COLO829 (cell line): ENCODE measurements around the gene ZDHHC24.
"Not testable (repeated sequence)": the region's sequence is repeated elsewhere in the genome, so short reads cannot be mapped to it uniquely, and the experiment has no call there.

ENCODE experiments used
- DNase-seq: peaks from one replicate; pipeline ENCODE4 v3.0.0; 2012; ENCODE audit warnings: low spot score

ZDHHC24 gene

GRCh38 chr11:66546368-66546965 is 619 bp upstream of the ZDHHC24 start, which contains the start of gene ACTN3:
Gene ACTN3 (plus strand): TSS chr11:66546903. CDS start chr11:66546938, 35 bp downstream.
- no peak for DNase-seq

DNA sequence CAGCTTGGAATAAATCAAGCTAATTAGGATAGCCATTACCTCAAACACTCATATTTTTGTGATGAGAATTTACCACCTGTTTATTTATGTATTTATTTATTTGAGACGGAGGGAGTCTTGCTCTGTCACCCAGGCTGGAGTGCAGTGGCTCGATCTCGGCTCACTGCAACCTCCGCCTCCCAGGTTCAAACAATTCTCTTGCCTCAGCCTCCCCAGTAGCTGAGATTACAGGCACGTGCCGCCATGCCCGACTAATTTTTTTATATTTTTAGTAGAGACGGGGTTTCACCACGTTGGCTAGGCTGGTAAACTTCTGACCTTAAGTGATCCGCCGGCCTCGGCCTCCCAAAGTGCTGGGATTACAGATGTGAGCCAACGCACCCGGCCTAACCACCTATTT is 896 bp downstream of the ZDHHC24 start:
- DNase-seq = not testable (repeated sequence)

- no peak for DNase-seq
Measured at GRCh38 chr11:66543263-66544107, 2.4 kb downstream of the ZDHHC24 start.

DNA sequence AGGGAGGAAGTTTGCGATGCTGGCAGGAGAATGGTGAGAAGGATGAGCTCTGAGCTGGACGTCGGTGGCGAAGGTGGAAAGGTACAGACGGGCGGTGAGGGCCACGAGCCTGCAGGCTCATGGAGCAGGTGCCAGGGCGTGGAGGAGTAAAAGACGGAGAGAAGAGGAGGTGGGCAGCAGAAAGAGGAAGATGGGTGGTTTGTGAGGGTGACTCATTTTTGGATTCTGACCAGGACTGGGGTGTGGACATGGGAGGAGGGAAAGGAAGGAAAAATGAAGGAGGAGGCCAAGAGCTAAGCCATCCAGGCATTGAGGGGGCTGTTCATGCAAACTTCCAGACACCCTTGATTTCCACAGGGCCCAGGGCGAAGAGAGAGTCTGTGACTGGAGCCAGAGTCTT is 3.5 kb downstream of the ZDHHC24 start:
- DNase-seq = no peak

GRCh38 chr11:66541892-66542291 is 4.0 kb downstream of the ZDHHC24 start:
- no peak for DNase-seq

GRCh38 chr11:66540598-66540997 is 5.2 kb downstream of the ZDHHC24 start:
- DNase-seq = not testable (repeated sequence)

- DNase-seq = no peak
Measured at GRCh38 chr11:66539870-66540213, 6.0 kb downstream of the ZDHHC24 start.

DNA sequence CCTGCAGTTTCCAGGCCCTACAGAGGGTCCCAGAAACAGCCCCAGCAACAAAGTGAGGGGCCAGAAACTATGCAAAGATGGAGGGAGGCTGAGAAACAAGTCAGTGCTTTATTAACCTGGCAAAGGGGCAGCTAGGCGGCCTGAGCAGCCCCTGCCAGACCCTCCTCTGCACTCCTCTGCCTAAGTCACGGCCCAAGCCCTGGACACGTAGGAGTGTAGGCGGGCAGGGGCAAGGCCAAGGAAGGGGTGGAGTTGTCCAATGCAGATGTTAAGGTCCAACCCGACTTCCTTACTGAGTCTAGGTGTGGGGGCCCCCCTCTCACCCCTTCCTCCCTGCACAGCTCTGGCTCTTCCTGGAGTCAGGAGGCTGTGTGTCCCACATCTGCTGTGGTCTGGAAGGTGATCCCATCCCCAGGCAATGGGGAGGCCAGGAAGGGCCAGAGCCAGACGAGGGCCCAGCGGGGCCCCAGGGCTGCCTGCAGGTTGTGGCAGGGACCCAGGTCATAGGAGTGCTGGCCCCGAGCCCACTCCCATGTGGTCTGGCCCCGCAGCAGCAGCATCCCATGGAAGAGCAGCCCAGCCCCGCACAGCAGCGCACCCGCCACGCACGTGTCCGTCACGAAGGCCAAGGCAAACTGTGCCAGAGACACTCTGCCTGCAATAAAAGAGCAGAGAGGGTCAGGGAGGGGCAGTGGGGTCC is 6.5 kb downstream of the ZDHHC24 start:
- DNase-seq = no peak

GRCh38 chr11:66532784-66533183 is 13.1 kb downstream of the ZDHHC24 start:
- no peak for DNase-seq

- no peak for DNase-seq
Measured at GRCh38 chr11:66531841-66532240, 14.0 kb downstream of the ZDHHC24 start.

DNA sequence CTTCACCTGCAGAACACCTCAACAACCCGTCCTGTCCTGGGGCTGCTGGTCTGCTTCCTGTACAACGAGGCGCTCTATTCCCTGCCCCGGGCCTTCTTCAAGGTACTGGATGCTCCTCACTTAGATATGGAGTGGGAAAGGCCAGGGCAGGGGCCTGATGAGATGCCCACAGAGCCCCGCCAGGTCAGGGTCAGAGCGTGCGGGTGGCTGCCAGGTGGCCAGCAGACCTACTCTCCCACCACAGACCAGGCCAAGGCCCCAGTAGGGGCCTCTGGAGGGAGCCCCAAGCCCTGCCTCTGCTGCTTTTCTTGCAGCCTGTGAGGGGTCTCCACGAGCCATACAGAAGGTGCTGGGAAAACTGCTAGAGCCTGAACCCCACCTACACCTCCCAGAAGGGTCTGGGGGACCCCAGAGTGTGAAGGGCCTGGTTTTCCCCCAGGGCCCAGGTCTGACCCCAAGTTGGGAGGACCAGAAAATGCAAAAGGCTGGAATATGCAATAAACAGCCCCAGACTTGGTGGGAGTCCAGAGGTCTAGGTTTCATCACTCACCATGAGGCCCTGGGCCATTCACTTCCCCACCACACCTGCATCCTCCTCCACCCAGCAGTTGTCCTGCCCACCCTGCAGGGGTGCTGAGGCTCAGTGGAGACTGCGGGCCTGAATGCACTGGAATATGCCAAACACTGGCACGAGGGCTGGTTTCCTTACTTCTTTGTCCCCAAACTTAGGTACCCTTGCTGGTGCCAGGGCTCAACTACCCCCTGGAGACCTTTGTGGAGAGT is 14.7 kb downstream of the ZDHHC24 start:
- DNase-seq = no peak

DNA sequence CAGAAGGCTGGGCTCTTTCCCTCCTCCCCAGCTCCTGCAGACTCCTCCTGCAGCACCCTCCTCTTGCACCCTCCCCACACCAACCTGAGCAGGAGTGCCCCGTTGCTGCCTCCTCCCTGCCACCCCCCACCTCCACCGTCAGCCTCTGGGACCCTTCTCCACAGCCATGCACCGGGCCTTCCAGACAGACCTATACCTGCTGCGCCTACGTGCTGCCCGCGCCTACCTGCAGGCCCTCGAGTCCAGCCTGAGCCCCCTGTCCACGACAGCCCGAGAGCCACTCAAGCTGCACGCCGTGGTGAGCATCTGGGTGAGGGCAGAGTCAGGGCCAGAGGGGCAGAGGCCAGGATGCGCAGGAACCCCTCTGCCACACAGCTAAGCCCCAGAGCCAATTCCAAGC is 16.2 kb downstream of the ZDHHC24 start:
- DNase-seq = no peak

- no peak for DNase-seq
Measured at GRCh38 chr11:66529069-66529468, 16.8 kb downstream of the ZDHHC24 start.

GRCh38 chr11:66524304-66525040 is 21.4 kb downstream of the ZDHHC24 start:
- no peak for DNase-seq

GRCh38 chr11:66523611-66524010 is 22.2 kb downstream of the ZDHHC24 start:
- DNase-seq = no peak

DNA sequence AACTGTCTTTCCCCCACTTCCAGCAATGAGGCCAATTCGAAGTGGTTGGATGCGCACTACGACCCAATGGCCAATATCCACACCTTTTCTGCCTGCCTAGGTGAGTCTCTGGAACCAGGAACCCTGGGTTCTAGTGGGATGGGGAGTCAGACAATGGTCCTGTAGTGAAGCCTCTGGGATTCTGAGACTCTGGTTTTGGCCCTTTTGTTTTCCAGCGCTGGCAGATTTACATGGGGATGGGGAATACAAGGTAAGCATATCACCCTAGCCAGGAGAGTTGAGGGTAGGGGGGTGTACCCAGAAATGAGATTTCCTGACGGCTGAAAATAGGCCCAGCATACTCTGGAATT is 34.9 kb downstream of the ZDHHC24 start:
- DNase-seq = peak; percentile 38

GRCh38 chr11:66510271-66510989 is 35.4 kb downstream of the ZDHHC24 start, which contains the start of gene BBS1:
Gene BBS1 (plus strand): TSS chr11:66510635. CDS start chr11:66510660, 25 bp downstream.
- DNase-seq = peak; percentile 97

- DNase-seq = no peak
Measured at GRCh38 chr11:66509131-66509561, 36.7 kb downstream of the ZDHHC24 start.

- no peak for DNase-seq
Measured at GRCh38 chr11:66505276-66505816, 40.5 kb downstream of the ZDHHC24 start.

DNA sequence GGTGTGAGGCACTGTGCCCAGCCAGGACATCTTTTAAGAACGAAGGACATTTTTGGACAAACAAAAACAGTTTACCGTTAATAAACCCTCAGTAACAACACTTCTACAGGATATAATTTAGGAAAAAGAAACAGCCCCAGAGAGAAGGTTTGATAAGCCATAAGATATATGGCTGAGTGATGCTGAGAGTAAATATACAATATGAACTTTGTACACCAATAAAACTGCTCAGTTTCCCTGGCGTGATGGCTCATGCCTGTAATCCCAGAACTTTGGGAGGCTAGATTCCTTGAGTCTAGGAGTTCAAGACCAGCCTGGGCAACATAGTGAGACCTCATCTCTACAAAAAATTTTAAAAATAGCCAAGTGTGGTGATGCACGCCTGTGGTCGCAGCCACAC is 47.3 kb downstream of the ZDHHC24 start:
- DNase-seq = no peak
